ENCODE results near the gene SELENOW. TPM values are rescaled to one million over a fixed set of nuclear protein-coding genes. Genes with fewer than 3 reads are reported as not detected.

Gene SELENOW
- total and polyA plus RNA-seq, 2 of the 4 experiments (the other 2 are of a cell fraction), result 61.3 to 217 TPM

DNA sequence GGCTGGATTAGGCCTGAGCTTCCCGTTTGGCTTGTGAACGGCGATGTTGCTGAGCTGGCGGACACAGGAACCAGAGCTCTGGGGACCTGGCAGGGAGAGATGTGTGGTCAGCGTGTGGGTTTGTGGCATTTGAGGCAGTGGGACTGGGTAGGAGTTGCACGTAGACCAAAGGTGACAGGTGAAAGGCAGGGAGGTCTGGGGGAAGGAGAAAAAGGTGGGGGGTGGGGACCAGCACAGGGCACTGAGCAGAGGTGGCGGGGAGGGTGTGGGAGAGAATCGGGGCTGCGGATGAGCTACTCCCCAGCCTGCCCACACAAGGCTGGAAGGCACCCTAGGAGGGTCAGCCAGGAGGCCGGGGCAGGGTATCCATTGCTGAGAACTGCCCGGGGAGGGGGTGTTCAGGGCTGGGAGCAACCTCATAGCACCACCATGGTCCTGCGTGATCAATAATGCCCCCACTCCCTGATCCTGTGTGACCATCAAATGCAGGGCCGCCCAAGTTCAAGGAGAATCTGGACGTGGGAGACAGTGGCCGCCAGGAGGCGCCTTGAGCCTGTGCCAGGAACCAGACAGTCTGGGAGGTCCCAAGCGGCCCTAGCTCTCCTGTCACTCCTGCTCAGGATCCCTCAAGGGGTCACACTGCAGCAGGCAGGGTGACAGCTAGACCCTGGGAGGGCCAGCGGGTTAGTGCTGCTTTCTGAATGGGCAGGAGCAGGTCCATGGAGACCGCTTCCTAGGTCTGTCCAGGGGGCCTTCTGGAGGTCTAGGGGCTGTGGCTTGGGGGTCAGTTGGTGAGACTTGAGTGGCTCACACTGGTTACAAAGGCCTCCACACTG is 12.8 kb upstream of the SELENOW start:
- no peak overlapping the region for H3K56ac ChIP-seq (ENCODE audit: extremely low read depth, insufficient read depth, low read length)
- CTCF ChIA-PET, result interaction anchor here (0.5 to 1.5 kb wide), 7 partner anchors 10 to 445 kb away, joined by 3 to 4 read pairs (median 3); partner anchors contain the start of genes EHD2, NOP53 and SELENOW
- BruUV-seq (replicated peaks), result no TSS peak
- TF ChIP-seq SMC3 (IDR thresholded peaks at IDR 0.05; ENCODE audit: low read depth, low read length), result peak; percentile 64
- TF ChIP-seq RAD21 (IDR thresholded peaks at IDR 0.05; ENCODE audit: low read length), result peak; percentile 64
- TF ChIP-seq, protein P1, sequence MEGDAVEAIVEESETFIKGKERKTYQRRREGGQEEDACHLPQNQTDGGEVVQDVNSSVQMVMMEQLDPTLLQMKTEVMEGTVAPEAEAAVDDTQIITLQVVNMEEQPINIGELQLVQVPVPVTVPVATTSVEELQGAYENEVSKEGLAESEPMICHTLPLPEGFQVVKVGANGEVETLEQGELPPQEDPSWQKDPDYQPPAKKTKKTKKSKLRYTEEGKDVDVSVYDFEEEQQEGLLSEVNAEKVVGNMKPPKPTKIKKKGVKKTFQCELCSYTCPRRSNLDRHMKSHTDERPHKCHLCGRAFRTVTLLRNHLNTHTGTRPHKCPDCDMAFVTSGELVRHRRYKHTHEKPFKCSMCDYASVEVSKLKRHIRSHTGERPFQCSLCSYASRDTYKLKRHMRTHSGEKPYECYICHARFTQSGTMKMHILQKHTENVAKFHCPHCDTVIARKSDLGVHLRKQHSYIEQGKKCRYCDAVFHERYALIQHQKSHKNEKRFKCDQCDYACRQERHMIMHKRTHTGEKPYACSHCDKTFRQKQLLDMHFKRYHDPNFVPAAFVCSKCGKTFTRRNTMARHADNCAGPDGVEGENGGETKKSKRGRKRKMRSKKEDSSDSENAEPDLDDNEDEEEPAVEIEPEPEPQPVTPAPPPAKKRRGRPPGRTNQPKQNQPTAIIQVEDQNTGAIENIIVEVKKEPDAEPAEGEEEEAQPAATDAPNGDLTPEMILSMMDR (conservative IDR thresholded peaks at IDR 0.05; ENCODE audit: low read depth, low read length), result peak; percentile 67
- TF ChIP-seq, protein P2, sequence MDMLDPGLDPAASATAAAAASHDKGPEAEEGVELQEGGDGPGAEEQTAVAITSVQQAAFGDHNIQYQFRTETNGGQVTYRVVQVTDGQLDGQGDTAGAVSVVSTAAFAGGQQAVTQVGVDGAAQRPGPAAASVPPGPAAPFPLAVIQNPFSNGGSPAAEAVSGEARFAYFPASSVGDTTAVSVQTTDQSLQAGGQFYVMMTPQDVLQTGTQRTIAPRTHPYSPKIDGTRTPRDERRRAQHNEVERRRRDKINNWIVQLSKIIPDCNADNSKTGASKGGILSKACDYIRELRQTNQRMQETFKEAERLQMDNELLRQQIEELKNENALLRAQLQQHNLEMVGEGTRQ (IDR thresholded peaks at IDR 0.05; ENCODE audit: low read depth, low read length), result no peak
- H3K4me2 ChIP-seq (ENCODE audit: low read depth, low read length), result no peak overlapping the region
- in situ Hi-C loops (cut with MboI; ENCODE audit: low sequenced_read_pairs), result no loop called here
- POLR2A ChIA-PET (ENCODE audit: unreplicated experiment), result no interaction called here
- H3K9me1 ChIP-seq (ENCODE audit: insufficient read depth, low read length), result no peaks in the 10 kb centered on the region; the same call in 1 of the 2 replicates
- dilution Hi-C loops (cut with HindIII; ENCODE audit: low sequenced_read_pairs, unreplicated experiment), result no loop called here
- no peaks in the 10 kb centered on the region for H4K20me1 ChIP-seq (ENCODE audit: insufficient read depth, low read length)
- no peak overlapping the region for H3K4me3 ChIP-seq (ENCODE audit: insufficient read depth, low read depth, low read length)
- H3K14ac ChIP-seq (replicated peaks; ENCODE audit: low read depth, low read length), result no peak overlapping the region
- no peak overlapping the region for H2BK5ac ChIP-seq (ENCODE audit: low read depth, low read length, poor library complexity, severe bottlenecking)
- peak overlapping the region; percentile 71 for H2AFZ ChIP-seq (replicated peaks; ENCODE audit: low read length, poor library complexity)
- H3K27ac ChIP-seq (ENCODE audit: insufficient read depth, low read length), result no peak overlapping the region
- H2BK15ac ChIP-seq (ENCODE audit: low read depth, low read length), result no peak overlapping the region
- no peak overlapping the region for H3K9ac ChIP-seq (ENCODE audit: low read depth, low read length)
- peak; percentile 85 for ATAC-seq (ENCODE audit: low read depth)
- H3K27me3 ChIP-seq (ENCODE audit: control insufficient read depth, insufficient read depth, low read length), result peaks cover 7% of the 10 kb centered on the region; the same call in 1 of the 2 replicates
- no peaks in the 10 kb centered on the region for H3K4me1 ChIP-seq (ENCODE audit: control insufficient read depth, insufficient read depth, low read length)
- no peak overlapping the region for H4K8ac ChIP-seq (ENCODE audit: low read depth in 2 of 2, low read length in 2 of 2)
- H3K79me1 ChIP-seq (ENCODE audit: low read depth in 1 of 2, low read length in 2 of 2), result no peaks in the 10 kb centered on the region
- WGBS, 2 experiments (ENCODE audit: extremely low coverage in 2 of 2, insufficient read length in 1 of 2), result 36% methylated on average over 7 of the region's 19 CpGs; no CpG with 5 or more reads in 1 of the 2 experiments
- intact Hi-C loops (cut with micrococcal nuclease), result loop anchor here (1.0 kb wide), 2 partner anchors 23 to 98 kb away; no protein-coding TSS in a partner anchor
- no peak overlapping the region for H3K4ac ChIP-seq (ENCODE audit: low read depth, low read length)
- no peak overlapping the region for H2BK120ac ChIP-seq (ENCODE audit: low read depth, low read length)
- DNase-seq, result peak; percentile 44
- no peak overlapping the region for H3K18ac ChIP-seq (ENCODE audit: low read depth, low read length)
- no peak overlapping the region for H2BK20ac ChIP-seq (ENCODE audit: low read depth, low read length)
- no peak overlapping the region for H4K91ac ChIP-seq (ENCODE audit: insufficient read depth, low read depth, low read length)
- no peak overlapping the region for H3K23ac ChIP-seq (ENCODE audit: low read depth, low read length)
- H4K5ac ChIP-seq (ENCODE audit: low read depth, low read length), result no peak overlapping the region
- no peaks in the 10 kb centered on the region for H3K36me3 ChIP-seq (ENCODE audit: control insufficient read depth, insufficient read depth, low read length)
- H3K9me3 ChIP-seq (ENCODE audit: control insufficient read depth, insufficient read depth, low read length), result no peaks in the 10 kb centered on the region
- H2AK9ac ChIP-seq (replicated peaks; ENCODE audit: low read depth, low read length, poor library complexity), result peak overlapping the region; percentile 25
- H2AK5ac ChIP-seq (ENCODE audit: low read depth, low read length), result no peak overlapping the region

All from IMR-90 (cell line).